Measurements from ENCODE around the gene BICDL2.
"Not testable (repeated sequence)": the region's sequence is repeated elsewhere in the genome, so short reads cannot be mapped to it uniquely, and the experiment has no call there.

- not testable (repeated sequence) for TF ChIP-seq EZH2 (IDR thresholded peaks at IDR 0.05; ENCODE audit: borderline replicate concordance, low read depth, low read length, poor library complexity, severe bottlenecking); CTCF (conservative IDR thresholded peaks at IDR 0.05; ENCODE audit: low read depth, low read length)
Observed at GRCh38 chr16:3075946-3076345, 39.2 kb upstream of the BICDL2 start.

Measured in A673 (cell line).